ENCODE results near the gene NPIPA8.
"Not testable (repeated sequence)": the region's sequence is repeated elsewhere in the genome, so short reads cannot be mapped to it uniquely, and the experiment has no call there.

Gene NPIPA8

GRCh38 chr16:18336636-18337035 is at the start of gene NPIPA8:
NPIPA8 (minus strand) TSS chr16:18336736; CDS start chr16:18332662, 4,074 bp downstream.
- DNase-seq (ENCODE audit: low read depth in 2 of 3, low spot score in 2 of 3): not testable (repeated sequence)

GRCh38 chr16:18385285-18385684 is 48.7 kb upstream of the NPIPA8 start:
- not testable (repeated sequence) for DNase-seq (ENCODE audit: low read depth in 2 of 3, low spot score in 2 of 3)

DNA sequence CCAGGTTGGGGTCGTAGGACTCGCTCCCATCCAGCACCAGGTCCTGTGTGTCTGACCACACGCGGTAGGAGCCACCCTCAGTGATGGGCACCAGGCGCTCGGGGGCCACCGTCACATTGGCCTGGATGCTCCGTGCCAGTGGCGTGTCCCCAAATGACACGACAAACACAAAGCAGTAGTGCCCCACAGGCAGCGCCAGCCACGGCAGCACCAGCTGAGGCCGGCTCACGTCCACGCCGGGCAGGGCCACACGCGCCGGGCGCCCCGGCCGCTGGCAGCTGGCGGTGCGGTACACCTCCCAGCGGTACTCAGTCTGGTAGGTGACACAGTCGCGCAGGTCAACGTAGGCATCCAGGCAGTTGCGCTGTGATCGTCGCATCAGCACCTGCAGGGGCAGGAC is 48.3 kb upstream of the NPIPA8 start:
- DNase-seq (ENCODE audit: low read depth in 2 of 3, low spot score in 2 of 3): not testable (repeated sequence)

DNA sequence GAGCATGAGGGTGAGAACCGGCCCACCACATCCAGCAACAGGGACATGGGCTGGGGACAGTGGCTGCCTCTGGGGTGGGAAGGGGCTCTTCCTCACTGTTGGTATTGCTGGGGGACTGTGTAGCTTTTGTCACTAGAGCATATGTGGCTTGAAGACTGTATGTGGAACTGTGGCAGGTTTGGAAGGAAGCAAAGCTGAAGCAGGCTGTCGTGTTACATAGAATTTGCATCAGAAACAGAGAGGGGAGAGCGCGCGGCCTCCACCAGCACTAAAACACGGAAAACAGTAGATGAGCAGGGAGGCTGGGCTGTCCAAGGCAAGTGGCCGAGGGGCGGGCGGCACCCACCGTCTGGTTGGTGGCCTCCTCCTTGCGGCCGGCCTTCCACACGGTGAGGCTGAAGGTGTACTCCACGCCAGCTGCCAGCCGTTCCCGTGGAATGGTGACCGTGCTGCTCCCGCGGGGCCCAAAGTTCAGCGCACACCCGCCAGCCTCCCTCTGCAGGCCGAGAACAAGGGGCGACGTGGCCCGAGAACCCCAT is 47.6 kb upstream of the NPIPA8 start:
- not testable (repeated sequence) for DNase-seq (ENCODE audit: low read depth in 2 of 3, low spot score in 2 of 3)

- DNase-seq (ENCODE audit: low read depth in 2 of 3, low spot score in 2 of 3): not testable (repeated sequence)
These were observed 46.2 kb upstream of the NPIPA8 start for GRCh38 chr16:18382696-18383095.

GRCh38 chr16:18347742-18348141 is 11.2 kb upstream of the NPIPA8 start:
- DNase-seq (ENCODE audit: low read depth in 2 of 3, low spot score in 2 of 3): not testable (repeated sequence)

GRCh38 chr16:18346993-18347392 is 10.5 kb upstream of the NPIPA8 start:
- not testable (repeated sequence) for DNase-seq (ENCODE audit: low read depth in 2 of 3, low spot score in 2 of 3)

DNA sequence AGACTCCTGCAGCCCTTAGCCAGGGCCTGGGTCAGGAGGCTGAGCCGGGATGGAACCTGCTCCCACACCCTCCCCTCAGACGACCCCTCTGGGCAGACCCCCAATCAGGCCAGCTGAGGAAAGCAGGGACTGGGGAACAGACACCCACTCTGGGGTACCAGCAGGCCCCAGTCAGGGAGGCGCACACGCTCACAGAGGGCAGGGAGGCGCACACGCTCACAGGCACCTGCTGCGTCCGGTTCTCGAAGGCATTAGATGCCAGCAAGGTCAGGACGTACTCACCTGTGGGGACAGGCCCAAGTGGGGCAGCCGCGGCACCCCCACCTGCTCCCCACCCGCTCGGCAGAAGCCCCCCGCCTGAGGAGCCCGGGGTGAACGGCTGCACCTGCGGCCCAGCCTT is 8.1 kb upstream of the NPIPA8 start:
- DNase-seq (ENCODE audit: low read depth in 2 of 3, low spot score in 2 of 3): not testable (repeated sequence)

DNA sequence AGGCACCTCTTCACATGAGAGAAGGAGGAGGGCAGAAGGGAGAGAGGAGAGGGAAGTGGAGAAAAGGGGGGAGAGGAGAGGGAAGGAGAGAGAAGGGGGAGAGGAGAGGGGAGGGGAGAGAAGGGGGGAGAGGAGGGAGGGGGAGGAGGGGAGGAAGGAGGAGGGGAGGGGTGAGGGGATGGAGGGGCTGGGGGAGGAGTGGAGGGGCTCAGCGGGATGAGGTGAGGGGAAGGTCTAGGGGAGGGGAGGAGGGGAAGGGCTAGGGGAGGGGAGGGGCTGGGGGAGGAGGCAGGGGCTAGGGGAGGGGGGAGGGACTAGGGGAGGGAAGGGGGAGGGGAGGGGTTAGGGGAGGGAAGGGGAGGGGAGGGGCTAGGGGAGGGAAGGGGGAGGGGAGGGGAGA is 5.5 kb upstream of the NPIPA8 start:
- DNase-seq (ENCODE audit: low read depth in 2 of 3, low spot score in 2 of 3): not testable (repeated sequence)

DNA sequence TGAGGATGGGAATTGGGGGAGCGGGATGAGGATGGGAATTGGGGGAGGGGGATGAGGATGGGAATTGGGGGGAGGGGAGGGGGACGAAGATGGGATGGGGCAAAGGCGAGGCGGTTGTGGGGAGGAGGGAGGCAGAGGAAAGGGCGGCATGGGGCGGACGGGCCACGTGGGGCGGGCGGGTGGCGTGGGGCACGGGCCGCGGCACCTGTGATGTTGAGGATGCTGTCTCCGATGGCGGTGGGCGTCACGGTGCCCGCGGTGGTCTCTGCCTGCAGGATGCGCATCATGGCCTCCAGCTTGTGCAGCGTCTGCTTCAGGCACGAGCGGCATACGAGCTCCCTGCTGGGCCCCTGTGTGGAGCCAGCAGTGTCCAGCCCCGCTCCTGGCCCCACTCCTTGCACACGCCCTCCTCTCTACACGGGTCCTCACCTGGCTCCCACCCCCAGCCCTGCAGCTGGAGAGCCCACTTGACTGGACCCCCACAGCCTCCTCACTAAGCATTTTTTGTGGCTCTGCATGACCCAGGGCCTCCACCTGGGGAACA is 5.0 kb upstream of the NPIPA8 start:
- DNase-seq (ENCODE audit: low read depth in 2 of 3, low spot score in 2 of 3): not testable (repeated sequence)

GRCh38 chr16:18339210-18339609 is 2.7 kb upstream of the NPIPA8 start:
- DNase-seq (ENCODE audit: low read depth in 2 of 3, low spot score in 2 of 3): not testable (repeated sequence)

DNA sequence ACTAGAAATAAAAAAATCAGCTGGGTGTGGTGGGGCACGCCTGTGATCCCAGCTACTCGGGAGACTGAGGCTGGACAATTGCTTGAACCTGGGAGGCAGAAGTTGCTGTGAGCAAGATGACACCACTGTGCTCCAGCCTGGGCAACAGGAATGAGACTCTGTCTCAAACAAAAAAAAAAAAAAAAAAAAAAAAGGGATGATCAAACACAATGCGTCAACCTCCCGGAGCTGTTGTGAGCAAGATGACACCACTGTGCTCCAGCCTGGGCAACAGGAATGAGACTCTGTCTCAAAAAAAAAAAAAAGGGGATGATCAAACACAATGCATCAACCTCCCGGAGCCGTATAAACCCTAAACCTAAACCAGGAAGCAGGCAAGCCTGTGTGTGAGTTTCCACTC is 24.7 kb downstream of the NPIPA8 start:
- DNase-seq (ENCODE audit: low read depth in 2 of 3, low spot score in 2 of 3): not testable (repeated sequence)

DNA sequence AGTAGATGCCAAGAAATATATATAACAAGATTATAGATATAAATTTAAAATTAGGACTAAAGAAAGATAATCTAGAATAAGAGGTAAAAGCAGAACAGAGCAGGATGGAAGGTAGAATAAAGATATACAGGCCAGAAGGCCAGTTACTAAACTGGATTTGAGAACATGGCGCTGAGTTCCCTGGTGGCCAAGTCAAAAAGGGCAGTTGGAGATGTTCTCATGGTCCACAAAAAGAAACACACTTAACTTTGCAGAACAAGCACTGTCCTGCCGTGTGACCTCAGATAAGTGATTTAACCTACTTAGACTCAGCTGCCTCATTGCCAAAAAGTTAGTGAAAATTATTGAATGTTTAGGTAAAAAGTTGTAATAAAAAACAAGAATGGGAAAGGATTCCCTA is 27.4 kb downstream of the NPIPA8 start:
- not testable (repeated sequence) for DNase-seq (ENCODE audit: low read depth in 2 of 3, low spot score in 2 of 3)

GRCh38 chr16:18307241-18307640 is 29.3 kb downstream of the NPIPA8 start:
- DNase-seq (ENCODE audit: low read depth in 2 of 3, low spot score in 2 of 3): not testable (repeated sequence)

DNA sequence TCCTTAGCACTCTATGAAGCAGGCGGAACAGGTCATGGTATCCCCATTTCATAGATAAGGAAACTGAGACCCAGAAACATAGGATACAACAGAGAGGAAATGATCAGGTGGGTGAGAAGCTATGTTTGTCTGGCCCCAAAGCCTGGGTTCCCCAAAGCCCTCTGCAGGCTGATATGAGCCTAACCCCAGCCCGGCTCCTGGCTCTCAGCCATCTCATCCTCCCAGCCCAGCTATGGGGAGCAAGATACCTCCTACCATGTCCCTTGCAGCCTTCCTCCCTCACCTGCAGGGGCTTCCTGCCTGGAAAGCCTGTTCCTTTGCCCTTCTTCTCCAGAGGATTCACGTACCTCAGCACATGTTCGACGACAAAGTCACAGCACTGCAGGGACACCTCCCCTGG is 30.5 kb downstream of the NPIPA8 start:
- DNase-seq (ENCODE audit: low read depth in 2 of 3, low spot score in 2 of 3): not testable (repeated sequence)

- not testable (repeated sequence) for DNase-seq (ENCODE audit: low read depth in 2 of 3, low spot score in 2 of 3)
These were observed 33.4 kb downstream of the NPIPA8 start for GRCh38 chr16:18303059-18303706.

DNA sequence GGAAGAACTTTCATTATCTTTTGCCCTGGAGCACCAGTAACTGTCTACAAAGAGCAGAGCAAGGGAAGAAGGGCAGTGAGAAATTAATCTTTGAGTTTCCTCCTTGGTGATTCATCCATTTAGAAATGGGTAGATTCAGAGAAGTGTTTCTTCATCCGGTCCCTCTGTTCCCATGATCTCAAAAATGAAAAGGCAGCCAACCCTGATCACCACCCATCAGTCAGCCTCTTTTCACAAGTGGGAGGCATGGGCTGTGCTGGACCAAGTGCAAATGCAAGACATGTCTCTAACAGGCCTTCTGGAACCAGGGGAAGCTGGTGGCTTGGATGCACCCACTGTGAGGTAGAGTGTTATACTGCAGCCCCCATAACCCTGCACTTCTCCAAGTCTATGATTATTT is 38.8 kb downstream of the NPIPA8 start:
- DNase-seq (ENCODE audit: low read depth in 2 of 3, low spot score in 2 of 3): not testable (repeated sequence)

GRCh38 chr16:18296931-18297330 is 39.6 kb downstream of the NPIPA8 start:
- not testable (repeated sequence) for DNase-seq (ENCODE audit: low read depth in 2 of 3, low spot score in 2 of 3)

- DNase-seq (ENCODE audit: low read depth in 2 of 3, low spot score in 2 of 3): not testable (repeated sequence)
These were observed 42.2 kb downstream of the NPIPA8 start for GRCh38 chr16:18294371-18294770.

GRCh38 chr16:18293337-18293956 is 43.1 kb downstream of the NPIPA8 start:
- DNase-seq (ENCODE audit: low read depth in 2 of 3, low spot score in 2 of 3): not testable (repeated sequence)

- DNase-seq (ENCODE audit: low read depth in 2 of 3, low spot score in 2 of 3): not testable (repeated sequence)
These were observed 45.6 kb downstream of the NPIPA8 start for GRCh38 chr16:18290959-18291358.

DNA sequence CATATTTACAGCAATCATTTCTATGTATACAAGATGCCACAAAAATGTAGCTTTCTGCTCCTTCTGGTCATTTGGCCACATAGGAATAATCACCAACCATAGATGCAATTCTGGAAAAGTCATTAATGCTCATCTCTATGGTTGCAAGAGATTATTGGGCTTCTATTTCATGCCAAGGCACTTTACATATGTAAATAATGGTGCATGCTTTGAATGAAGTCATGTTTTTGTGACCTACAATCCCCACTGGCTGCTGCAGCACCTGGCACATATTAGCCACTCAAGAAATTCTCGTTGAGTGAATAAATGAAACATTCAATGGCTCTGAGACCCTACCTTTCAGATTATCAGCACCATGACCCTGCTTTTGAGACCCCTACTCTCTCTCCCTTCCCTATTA is 50.2 kb downstream of the NPIPA8 start:
- DNase-seq (ENCODE audit: low read depth in 2 of 3, low spot score in 2 of 3): not testable (repeated sequence)
